Thoracic aorta (tissue), 2 donors: ENCODE data around the gene SIGLEC10. TPM values are rescaled to one million over a fixed set of nuclear protein-coding genes. Genes with fewer than 3 reads are reported as not detected.
"Not testable (repeated sequence)": the region's sequence is repeated elsewhere in the genome, so short reads cannot be mapped to it uniquely, and the experiment has no call there.

Experiments
- ATAC-seq: fragments of 150-250 bp; one replicate; pipeline ENCODE4 v1.8.0; 2017; ENCODE audit warnings: low read depth; ENCODE audit not compliant: insufficient number of reproducible peaks, low FRiP score
- DNase-seq: peaks from one replicate; pipeline ENCODE4 v3.0.0-alpha.2; 2020; ENCODE audit warnings: low spot score
- H3K27ac ChIP-seq, 2 donors: fragments of 200-600 bp; sonication (generic); 1 replicate in 1 of 2; 2 replicates in 1 of 2; pipeline ENCODE4 v1.5.1; 2016; ENCODE audit warnings: mild to moderate bottlenecking in 2 of 2, moderate library complexity in 2 of 2
- H3K27me3 ChIP-seq: fragments of 200-600 bp; sonication (generic); replicated peaks from 2 replicates; pipeline ENCODE4 v1.6.0; 2016; ENCODE audit warnings: mild to moderate bottlenecking; ENCODE audit not compliant: insufficient read depth
- H3K36me3 ChIP-seq: fragments of 200-600 bp; sonication (generic); one replicate; pipeline ENCODE4 v1.5.1; 2016
- H3K4me1 ChIP-seq, 2 donors: fragments of 200-600 bp; sonication (generic); 1 replicate in 1 of 2; 2 replicates in 1 of 2; pipeline versions ENCODE4 v1.5.1 to v1.6.0; 2016; ENCODE audit warnings: low read depth in 2 of 2, mild to moderate bottlenecking in 1 of 2; ENCODE audit not compliant: control insufficient read depth in 1 of 2
- H3K4me3 ChIP-seq: fragments of 200-600 bp; sonication (generic); 2 replicates; pipeline ENCODE4 v1.5.1; 2016; ENCODE audit warnings: mild to moderate bottlenecking
- H3K9me3 ChIP-seq: fragments of 200-600 bp; sonication (generic); 2 replicates; pipeline ENCODE4 v1.5.1; 2016
- total RNA-seq, 2 donors: library from RNA; depleted of rRNA; stranded (reverse); fragments of >200 nt; gene quantifications; one replicate each; pipeline versions ENCODE4 v1.1.0 to v1.2.3, GENCODE V29; 2016
- TF ChIP-seq, protein P1 (sequence below): fragments of 200-600 bp; sonication (generic); IDR thresholded peaks from one replicate; pipeline ENCODE4 v1.5.1; 2019; ENCODE audit warnings: antibody characterized with exemption

SIGLEC10 gene
- total RNA-seq, 2 donors from 2014 or later, result 13.3 to 20.3 TPM

DNA sequence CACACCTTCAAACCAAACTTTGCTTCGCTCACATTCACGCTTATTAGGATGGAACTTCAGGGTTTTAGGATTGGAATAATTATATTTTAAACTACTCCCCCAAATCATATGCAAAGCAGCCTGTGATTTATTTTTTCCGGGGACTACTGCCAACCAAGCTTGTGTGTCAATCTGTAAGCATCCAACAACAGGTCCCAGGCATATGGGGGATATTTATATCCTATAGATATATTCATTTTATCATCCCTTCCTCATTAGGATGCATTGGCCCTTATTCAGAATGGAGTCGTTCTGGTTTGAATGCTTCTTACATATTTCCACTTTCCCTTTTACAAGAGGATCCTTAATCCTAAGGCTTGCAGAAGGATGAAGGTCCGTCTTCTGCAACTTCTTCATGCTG lies 18.2 kb downstream of the SIGLEC10 start:
- ATAC-seq (no peak), DNase-seq (no peak)
- peaks cover 7% of the 10 kb centered on the region for H3K9me3 ChIP-seq
- H3K4me3 ChIP-seq, result no peak overlapping the region
- H3K36me3 ChIP-seq, result no peaks in the 10 kb centered on the region
- no peaks in the 10 kb centered on the region for H3K27me3 ChIP-seq
- TF ChIP-seq, protein P1, sequence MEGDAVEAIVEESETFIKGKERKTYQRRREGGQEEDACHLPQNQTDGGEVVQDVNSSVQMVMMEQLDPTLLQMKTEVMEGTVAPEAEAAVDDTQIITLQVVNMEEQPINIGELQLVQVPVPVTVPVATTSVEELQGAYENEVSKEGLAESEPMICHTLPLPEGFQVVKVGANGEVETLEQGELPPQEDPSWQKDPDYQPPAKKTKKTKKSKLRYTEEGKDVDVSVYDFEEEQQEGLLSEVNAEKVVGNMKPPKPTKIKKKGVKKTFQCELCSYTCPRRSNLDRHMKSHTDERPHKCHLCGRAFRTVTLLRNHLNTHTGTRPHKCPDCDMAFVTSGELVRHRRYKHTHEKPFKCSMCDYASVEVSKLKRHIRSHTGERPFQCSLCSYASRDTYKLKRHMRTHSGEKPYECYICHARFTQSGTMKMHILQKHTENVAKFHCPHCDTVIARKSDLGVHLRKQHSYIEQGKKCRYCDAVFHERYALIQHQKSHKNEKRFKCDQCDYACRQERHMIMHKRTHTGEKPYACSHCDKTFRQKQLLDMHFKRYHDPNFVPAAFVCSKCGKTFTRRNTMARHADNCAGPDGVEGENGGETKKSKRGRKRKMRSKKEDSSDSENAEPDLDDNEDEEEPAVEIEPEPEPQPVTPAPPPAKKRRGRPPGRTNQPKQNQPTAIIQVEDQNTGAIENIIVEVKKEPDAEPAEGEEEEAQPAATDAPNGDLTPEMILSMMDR, result no peak
- peaks cover 0 to 7% of the 10 kb centered on the region in 2 donors for H3K4me1 ChIP-seq
- H3K27ac ChIP-seq, result no peak overlapping the region

DNA sequence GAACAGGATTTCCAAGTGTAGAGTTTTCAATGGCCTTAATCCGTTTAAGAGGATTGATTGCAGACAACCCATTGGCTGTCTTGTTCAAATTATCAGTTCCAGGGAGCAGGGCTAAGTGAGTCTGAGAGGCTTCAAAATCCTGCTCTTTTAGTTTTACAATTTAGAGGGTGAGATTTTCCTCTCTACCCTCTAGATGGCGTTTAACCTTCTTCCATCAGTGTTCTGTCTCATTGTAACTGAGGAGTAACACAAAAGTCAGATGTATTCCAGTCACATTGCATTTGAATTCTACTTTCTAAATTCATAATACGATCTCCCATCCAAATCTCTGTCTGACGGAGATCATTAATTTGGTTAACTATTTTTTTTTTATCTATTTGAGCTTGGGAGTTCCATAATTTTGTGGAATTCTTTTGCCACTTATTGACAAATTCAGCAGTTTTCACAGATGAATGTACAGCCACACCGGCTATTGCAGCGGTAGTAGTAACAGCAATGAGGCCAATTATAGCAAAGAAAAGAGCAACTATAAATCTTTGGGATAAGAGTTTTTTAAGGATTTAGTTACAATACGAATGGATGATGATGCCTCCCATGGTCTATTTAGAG lies 19.2 kb downstream of the SIGLEC10 start:
- no peaks in the 10 kb centered on the region for H3K36me3 ChIP-seq
- peaks cover 7% of the 10 kb centered on the region for H3K9me3 ChIP-seq
- ATAC-seq (no peak), DNase-seq (no peak)
- no peaks in the 10 kb centered on the region for H3K27me3 ChIP-seq
- TF ChIP-seq, protein P1, result peak; percentile 31
- H3K4me1 ChIP-seq, result peaks cover 4 to 7% of the 10 kb centered on the region in 2 donors
- H3K27ac ChIP-seq, result no peak overlapping the region
- H3K4me3 ChIP-seq, result no peak overlapping the region

DNA sequence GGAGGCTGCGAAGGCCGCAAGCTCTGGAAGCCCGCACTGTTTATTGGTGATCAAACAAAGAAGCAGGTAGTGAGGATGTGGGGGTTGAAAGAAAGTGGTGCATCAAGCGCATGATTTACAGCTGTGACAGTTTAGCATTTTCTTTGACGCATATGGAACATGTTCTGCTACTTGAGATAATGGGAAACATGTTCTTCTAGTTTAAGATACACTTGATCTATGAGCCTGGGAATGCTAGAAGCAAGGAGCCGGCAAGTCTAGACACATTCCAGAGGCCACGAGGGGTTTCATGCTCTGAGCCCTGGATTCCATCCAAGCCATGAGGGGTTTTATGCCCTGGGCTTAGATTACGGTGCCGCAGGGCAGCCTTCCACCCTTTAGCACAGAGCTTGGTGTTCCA lies 20.0 kb downstream of the SIGLEC10 start:
- H3K27me3 ChIP-seq, H3K4me1 ChIP-seq, H3K4me3 ChIP-seq, H3K27ac ChIP-seq, ATAC-seq, H3K36me3 ChIP-seq, DNase-seq, H3K9me3 ChIP-seq: not testable (repeated sequence)

DNA sequence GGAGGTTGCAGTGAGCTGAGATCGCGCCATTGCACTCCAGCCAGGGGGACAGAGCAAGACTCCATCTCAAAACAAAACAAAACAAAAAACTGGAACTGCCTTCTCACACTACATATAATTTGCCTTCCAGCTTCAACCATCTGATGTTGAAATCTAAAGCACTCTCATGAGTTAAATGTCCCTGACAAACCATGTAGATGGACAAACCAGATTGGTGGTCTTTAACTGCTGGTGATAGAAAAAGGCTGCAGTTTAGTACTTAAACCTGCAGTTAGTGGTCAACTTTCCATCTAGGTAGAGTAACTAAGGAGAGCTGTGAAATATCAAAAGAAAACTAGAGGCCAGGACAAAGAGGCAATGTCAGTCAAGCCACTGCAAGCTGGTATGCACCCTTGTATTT lies 21.3 kb downstream of the SIGLEC10 start:
- Histone ChIP-seq H3K9me3 (no peaks in the 10 kb centered on the region), H3K4me1 (peaks cover 4 to 7% of the 10 kb centered on the region in 2 donors), H3K27ac (no peak overlapping the region), H3K36me3 (no peaks in the 10 kb centered on the region), H3K27me3 (no peaks in the 10 kb centered on the region), H3K4me3 (no peak overlapping the region)
- ATAC-seq (no peak), DNase-seq (no peak)
- TF ChIP-seq, protein P1, result no peak

DNA sequence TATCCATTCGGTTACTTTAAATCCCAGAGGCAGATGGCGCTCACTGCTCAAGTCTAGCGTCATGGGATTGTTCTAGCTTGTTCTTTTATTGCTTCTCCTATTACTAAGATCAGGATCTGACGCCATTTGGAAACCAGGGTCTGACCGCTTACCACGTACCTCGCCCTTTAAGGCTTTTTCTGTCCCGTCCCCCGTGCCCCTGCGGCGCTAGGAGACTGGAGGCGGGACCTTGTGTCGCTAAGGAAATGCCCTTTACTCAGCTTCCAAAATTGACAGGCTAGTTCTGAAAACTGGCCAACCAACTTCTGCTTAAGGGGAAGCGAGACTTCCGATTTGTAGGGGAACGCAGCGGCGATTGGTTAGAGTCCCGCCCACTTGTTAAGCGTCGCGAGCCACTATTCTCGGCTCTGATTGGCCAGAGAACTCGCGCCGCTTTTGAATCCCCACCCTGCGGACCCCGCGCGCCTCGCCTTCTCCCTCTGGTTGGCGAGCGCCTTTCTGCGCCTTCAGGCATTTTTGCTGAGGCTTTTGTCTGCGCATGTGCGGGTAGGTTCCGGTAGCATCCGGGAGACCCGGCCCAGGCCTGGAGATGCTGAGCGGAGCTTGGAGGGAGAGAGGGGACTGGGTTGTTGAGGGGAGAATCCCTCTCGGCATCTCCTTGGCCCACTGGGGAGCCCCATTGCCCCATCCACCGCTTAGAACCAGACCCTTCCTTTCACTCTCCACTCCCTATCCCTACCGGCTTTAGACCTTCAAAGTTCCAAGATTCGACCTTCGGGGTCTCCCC lies 23.2 kb downstream of the SIGLEC10 start:
- TF ChIP-seq, protein P1, result no peak
- Histone ChIP-seq H3K36me3 (no peaks in the 10 kb centered on the region), H3K4me3 (peak overlapping the region; percentile 66), H3K9me3 (no peaks in the 10 kb centered on the region), H3K27me3 (no peaks in the 10 kb centered on the region), H3K4me1 (peaks cover 4 to 7% of the 10 kb centered on the region in 2 donors), H3K27ac (peak overlapping the region; percentile 52 to 74)
- ATAC-seq (peak; percentile 95), DNase-seq (peak; percentile 92)
